Stimulated activated CD8-positive, alpha-beta memory T cell treated with anti-CD3 and anti-CD28 coated beads, Interleukin-4, amount 100 ng/mL, for 24 hours (primary cell): Measurements from ENCODE around the gene HBE1.
"Not testable (repeated sequence)": the region's sequence is repeated elsewhere in the genome, so short reads cannot be mapped to it uniquely, and the experiment has no call there.

Experiments used
- DNase-seq: peaks from one replicate; pipeline ENCODE4 v3.0.0-alpha.2; 2020; ENCODE audit warnings: low read depth

Gene HBE1

DNA sequence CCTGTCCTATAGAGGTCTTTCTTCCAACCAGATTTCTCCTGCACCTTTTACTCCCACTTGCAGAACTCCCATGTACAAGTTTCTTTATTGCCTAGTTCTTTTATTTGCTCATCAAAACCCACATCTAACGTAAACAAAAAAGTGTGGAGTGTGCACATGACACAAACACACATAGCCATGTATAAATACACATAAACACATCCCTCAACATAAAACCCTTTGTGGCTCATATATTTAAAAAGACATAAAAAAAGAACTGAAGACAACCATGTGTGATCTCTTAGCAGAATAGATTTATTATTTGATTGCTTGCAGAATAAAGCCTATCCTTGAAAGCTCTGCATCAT, 16.9 kb downstream of the HBE1 start:
- no peak for DNase-seq

GRCh38 chr11:5252192-5252918, 17.4 kb downstream of the HBE1 start:
- DNase-seq: no peak

DNA sequence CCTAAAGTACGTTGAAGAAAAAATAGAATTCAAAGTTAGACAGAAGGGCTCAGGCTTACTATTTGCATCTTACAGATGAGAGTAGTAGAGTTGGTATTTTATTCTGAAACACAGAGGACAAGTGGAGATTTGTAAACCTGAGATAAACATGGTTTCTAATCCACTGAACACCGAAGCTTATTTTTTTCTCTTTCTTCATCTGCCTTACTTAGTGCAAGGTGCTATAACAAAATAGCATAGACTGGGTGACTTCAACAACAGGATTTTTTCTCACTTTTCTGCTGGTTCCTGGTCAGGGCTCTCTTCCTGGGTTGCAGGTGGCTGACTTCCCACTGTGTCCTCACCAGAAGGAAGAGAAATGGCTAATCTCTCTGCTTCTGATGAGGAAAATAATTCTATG, 18.0 kb downstream of the HBE1 start:
- no peak for DNase-seq

DNA sequence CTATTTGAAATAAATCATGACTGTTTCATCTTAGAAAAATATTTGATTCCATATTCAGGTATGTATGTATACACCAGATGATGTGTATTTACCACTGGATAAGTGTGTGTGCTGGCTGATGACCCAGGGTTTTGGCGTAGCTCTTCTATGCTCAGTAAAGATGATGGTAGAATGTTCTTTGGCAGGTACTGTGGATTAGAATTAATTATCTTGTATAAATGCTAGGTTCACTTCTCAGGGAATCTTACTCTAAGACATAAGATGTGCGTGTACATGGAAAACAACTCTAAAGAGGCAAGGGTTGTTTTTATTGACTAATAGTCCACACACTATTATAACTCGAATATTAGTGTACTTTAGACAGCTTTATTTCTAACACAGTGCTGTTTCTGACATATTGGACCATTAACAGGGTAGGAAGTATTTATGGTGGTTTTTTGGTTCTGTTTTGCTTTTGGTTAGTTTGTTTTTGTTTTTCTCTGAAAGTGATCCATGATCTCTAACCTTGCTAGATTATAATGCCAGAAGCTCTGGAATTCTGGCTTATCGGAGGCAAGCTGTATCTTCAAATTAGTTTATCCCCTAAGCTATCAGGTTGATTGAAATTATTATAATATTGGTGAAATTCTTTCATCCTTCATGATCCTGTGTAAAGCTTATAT, 19.1 kb downstream of the HBE1 start:
- no peak for DNase-seq

DNA sequence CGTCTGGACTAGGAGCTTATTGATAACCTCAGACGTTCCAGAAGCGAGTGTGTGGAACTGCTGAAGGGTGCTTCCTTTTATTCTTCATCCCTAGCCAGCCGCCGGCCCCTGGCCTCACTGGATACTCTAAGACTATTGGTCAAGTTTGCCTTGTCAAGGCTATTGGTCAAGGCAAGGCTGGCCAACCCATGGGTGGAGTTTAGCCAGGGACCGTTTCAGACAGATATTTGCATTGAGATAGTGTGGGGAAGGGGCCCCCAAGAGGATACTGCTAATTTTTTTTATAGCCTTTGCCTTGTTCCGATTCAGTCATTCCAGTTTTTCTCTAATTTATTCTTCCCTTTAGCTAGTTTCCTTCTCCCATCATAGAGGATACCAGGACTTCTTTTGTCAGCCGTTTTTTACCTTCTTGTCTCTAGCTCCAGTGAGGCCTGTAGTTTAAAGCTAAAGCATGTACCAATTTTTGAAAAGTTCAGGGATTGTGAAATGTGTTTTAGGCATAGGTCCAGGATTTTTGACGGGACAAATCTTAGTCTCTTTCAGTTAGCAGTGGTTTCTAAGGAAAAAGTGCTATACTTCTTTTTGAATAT, 19.8 kb downstream of the HBE1 start, which contains the start of gene HBG1:
HBG1 (minus strand) TSS at position 51 of the 590 bp plus-strand sequence. CDS start 53 bp downstream, outside the sequence.
- not testable (repeated sequence) for DNase-seq

DNA sequence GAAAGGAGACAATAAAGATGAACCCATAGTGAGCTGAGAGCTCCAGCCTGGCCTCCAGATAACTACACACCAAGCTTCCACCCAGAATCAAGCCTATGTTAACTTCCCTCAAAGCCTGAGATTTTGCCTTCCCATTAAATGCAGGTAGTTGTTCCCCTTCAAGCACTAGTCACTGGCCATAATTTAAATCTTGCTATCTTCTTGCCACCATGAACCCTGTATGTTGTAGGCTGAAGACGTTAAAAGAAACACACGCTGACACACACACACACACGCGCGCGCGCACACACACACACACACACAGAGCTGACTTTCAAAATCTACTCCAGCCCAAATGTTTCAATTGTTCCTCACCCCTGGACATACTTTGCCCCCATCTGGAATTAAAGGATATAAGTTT, 21.2 kb downstream of the HBE1 start:
- DNase-seq: not testable (repeated sequence)

DNA sequence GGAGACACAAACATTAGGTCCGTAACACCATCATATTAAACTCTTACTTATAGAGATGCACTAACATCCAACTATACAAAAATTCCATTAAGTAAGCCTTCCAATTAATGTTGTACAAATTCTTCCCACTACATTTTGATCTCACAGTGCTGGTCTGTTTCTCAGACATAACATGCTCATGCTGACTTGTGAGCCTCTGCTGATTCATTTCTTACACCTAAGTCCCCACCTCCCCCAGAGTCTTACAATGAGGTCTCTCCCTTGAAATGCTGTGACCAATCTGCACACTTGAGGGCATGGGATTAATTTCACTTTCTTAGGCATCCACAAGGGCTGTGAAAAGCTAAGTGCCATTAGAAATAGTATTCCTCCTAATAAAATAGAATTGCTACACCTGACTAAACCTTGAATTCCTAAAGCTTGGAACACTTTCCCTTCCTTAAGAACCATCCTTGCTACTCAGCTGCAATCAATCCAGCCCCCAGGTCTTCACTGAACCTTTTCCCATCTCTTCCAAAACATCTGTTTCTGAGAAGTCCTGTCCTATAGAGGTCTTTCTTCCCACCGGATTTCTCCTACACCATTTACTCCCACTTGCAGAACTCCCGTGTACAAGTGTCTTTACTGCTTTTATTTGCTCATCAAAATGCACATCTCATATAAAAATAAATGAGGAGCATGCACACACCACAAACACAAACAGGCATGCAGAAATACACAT, 22.1 kb downstream of the HBE1 start:
- DNase-seq: no peak

GRCh38 chr11:5246772-5247471, 22.8 kb downstream of the HBE1 start:
- DNase-seq: no peak

DNA sequence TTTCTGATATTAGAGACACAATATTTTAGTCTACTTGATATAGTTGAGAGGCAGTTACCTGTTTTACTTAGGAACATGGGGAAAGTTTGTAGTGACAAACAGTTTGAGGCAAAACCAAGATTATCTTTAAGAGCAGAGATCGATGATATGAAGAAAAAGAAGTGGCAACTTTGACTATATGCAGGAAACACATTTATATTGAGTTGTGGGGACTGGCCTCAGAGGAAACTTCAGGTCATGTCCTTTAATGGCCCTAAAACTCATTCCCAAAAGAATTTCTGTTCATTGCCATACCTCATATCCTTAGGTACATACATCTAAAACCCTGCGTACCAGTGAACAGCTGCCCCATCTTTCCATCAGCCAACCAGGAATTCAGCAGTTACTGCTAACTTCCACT, 24.6 kb downstream of the HBE1 start:
- DNase-seq: no peak

DNA sequence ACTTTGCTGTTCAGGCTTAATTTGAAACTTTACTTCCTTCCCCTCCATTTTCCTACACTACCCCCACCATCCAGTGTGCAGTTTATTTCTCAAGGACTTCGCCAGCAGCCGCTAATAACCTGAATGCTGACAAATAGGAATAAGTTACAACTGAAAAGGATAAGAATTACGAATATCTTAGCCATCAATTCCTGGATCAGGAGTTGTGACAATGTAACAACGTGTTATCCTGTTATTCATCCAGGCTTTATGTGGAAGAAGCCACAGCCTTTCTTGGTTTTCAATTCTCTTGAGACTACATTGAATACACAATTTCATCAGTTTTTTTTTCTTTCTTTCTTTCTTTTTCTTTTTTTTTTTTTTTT, 25.9 kb downstream of the HBE1 start:
- DNase-seq: no peak

DNA sequence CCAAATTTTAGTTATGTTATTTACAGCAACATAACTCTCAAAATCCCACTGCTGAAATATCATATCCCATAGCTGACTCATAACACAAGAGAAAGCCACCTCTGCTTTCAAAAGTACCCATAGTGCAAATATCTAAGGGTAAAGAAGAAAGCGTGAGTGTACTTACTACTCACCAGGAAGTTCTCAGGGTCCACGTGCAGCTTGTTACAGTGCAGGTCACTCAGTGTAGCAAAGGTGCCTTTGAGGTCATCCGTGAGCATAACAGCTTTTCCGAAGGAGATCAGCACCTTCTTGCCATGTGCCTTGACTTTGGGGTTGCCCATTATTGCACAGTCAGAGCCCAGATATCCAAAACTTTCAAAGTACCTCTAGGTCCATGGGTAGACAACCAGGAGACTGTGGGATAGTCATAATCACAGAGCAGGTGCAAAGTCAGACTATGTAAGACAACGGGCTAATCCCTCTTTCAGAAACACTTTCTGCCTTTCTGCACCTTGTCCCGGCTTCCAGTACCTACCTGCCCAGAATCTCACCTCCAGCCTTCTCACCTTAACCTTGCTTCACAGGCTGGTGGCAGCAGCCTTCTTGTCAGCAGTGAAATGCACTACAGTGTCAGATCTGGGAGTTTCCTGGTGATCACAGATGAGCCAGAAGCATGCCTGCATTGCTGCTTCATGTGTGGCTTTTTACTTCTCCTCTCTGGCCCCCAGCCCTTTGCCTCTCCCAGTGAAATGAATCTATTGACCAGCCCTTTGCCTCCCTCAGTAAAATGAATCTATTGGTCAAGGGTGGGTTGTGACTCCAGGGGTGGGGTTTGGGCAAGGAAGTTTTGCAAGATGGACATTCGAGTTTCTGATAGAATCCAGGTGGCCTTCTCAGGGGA, 26.6 kb downstream of the HBE1 start:
- no peak for DNase-seq

DNA sequence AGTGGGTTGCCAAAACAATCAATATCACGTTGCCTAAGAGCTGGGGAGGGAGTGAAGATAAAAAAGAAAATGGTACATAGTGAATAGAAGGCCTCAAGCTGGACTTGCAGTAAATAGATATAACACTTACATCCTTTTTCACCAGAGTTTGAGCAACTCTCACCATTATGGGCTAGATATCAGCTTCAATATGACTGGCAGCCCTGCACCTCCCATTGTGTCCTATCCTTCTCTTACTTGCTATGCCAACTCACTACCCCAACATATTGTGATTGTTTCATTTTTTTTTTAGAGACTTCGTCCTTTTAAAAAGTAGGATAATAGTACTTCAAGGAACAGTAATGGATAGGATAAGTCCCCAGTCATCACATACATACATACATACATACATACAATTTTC, 27.5 kb downstream of the HBE1 start:
- DNase-seq: no peak

GRCh38 chr11:5241458-5241857, 28.3 kb downstream of the HBE1 start:
- DNase-seq: no peak

DNA sequence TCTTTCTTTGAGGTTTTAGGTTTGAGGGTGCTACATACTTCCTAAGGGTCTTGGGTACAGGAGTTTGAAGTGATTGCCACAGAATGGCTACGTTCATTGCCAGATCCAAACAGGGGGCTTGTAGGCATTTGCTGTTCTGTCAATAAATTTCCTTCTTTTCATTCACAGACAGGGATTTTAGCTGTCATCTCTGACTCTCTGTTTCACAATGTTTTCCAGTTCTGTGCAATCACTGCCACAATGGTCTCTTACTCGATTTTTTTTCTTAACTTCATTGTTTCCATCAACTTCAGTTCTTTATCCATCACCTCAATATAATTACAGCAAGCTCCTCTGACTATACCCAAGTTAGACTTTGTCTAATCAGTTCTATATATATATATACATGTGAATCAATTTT, 29.3 kb downstream of the HBE1 start:
- no peak for DNase-seq

- DNase-seq: no peak
Observed at GRCh38 chr11:5240056-5240455, 29.7 kb downstream of the HBE1 start.

DNA sequence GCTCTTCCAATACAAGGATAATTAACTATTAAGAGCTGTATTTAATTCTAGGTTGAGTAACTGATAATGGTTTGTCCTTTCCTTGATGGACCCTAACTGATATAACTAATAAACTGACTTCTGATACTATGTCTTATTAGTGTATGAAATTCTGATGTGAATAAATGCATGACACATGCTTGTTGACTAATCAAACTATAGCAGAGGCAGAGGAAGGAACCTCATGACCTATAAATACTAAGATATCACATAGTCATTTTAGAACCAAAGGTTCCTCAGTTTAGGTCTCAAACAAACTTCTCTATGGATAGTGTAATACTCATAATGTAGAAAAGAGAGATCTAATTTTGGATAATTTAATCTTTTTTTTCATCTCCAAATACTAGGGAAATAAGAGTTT, 30.7 kb downstream of the HBE1 start:
- no peak for DNase-seq

GRCh38 chr11:5238486-5238885, 31.3 kb downstream of the HBE1 start:
- DNase-seq: no peak

DNA sequence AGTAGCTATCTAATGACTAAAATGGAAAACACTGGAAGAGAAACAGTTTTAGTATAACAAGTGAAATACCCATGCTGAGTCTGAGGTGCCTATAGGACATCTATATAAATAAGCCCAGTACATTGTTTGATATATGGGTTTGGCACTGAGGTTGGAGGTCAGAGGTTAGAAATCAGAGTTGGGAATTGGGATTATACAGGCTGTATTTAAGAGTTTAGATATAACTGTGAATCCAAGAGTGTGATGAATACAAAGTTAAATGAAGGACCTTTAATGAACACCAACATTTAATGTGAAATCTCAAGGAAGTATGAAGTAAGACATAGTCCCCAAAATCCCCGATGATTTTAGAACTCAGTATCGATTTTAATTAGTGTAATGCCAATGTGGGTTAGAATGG, 32.3 kb downstream of the HBE1 start:
- DNase-seq: no peak

DNA sequence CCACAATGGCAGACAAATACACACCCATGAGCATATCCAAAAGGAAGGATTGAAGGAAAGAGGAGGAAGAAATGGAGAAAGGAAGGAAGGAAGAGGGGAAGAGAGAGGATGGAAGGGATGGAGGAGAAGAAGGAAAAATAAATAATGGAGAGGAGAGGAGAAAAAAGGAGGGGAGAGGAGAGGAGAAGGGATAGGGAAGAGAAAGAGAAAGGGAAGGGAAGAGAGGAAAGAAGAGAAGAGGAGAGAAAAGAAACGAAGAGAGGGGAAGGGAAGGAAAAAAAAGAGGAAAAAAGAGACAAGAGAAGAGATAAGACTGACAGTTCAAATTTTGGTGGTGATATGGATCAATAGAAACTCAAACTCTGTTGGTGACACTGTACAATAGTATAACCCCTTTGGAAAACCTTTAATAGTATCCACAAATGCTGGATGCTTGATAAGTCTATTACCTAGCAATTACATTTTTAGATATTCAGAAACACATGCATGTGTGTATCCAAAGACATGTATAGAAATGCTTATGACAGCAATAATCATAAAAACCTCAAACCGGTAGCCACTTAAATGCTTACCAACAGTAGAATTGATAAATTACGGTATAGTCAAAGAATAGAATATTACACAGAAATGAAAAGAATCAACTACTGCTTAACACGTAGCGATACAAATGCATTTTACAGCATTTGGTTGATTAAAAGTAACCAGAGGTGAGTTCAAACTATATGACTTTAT, 34.2 kb downstream of the HBE1 start:
- no peak for DNase-seq

GRCh38 chr11:5234381-5234834, 35.3 kb downstream of the HBE1 start, which contains the start of gene HBD:
HBD (minus strand) TSS chr11:5234483; CDS start chr11:5234433, 50 bp downstream.
- no peak for DNase-seq
